ENCODE results near the gene STK32C.

The STK32C gene

GRCh38 chr10:132198381-132199181 lies 109.2 kb downstream of the STK32C start:
- no peak for DNase-seq (ENCODE audit: low read depth)

DNA sequence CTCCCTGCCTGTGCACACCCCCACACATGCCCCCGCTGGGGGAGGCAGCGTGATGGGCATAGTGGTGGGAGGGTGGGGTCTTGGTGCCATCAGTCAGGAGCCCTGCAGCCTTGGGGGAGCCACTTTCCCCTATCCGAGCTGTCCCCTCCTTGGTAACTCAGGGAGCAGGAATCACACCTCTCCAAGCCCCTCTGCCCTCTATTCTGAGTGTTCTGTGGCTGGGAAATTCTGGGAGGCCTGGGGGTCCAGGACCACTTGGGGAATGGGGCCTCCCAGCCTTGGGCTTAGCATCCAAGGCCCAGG lies 109.7 kb downstream of the STK32C start:
- no peak for DNase-seq (ENCODE audit: low read depth)

DNA sequence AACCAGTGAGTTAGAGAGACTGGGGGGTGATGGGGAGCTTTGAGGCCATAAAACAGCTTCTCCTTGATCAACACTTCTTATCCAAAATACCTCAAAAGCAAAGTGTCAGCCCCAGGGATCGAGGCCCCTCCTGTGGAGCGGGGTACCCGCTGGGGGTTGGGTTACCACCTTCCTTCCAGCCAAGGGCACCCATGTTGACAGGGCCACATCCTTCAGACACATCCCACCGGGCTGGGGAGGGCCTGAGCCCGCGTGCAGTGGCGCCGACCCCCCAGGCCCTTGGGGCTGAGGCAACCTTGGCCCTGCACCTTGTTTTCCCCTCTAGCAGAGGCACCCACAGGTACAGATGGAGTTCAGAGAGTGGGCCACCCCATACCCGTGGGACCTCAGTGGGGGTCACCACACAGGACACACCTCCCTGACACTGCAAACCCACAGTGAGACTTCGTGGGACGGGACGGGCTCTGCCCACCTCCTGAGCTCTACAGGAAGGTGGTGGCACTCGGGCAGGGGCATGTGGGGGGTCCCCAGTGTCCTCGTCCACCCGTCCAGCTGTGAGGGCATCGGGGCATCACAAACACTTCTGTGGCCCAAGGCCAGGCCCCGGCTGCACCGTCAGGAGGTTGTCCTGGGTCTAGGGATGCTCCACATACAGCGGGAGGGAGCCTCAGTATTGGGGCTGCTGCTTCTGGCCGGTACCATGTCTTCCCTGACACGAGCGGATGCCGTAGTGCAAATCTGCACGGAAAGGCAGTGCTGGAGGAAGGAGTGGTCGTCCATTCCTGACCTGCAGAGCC lies 110.3 kb downstream of the STK32C start:
- DNase-seq (ENCODE audit: low read depth) = no peak

- DNase-seq (ENCODE audit: low read depth) = no peak
Measured at GRCh38 chr10:132196178-132197113, 111.3 kb downstream of the STK32C start.

DNA sequence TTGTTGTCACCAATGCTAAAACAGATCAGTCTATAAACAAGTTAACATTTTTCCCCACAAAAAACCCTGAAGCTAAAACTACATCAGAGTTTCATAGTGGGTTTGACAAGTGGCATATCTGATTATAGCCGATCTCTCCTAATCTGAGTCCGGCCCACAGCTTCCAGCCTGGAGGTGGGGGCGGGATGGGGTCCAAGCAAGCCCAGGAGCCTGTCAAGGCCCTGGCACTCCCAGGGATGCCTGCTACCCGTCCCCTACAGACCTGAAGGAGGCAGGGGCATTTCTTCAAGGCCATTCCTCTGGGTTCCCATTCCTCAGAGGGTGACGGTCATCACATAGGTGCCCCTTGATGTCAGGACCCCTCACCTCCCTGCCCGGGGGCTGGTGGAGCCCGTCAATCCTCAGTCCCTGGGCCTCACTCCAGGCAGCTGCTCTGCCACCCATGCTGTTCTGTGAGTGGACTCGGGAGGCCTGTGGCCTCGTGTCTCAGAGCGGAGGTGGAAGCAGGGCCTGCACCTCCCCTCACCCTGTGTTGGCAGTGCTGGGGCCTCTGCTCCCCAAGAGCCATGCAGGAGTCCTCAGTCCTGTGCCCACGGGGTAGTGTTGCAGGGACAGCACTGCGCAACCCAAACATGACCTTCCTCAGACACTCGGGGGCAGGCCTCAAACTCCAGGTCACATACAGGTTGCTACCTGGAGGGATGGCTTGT lies 112.2 kb downstream of the STK32C start:
- DNase-seq (ENCODE audit: low read depth) = no peak

- DNase-seq (ENCODE audit: low read depth) = no peak
Measured at GRCh38 chr10:132194726-132195125, 113.0 kb downstream of the STK32C start.

DNA sequence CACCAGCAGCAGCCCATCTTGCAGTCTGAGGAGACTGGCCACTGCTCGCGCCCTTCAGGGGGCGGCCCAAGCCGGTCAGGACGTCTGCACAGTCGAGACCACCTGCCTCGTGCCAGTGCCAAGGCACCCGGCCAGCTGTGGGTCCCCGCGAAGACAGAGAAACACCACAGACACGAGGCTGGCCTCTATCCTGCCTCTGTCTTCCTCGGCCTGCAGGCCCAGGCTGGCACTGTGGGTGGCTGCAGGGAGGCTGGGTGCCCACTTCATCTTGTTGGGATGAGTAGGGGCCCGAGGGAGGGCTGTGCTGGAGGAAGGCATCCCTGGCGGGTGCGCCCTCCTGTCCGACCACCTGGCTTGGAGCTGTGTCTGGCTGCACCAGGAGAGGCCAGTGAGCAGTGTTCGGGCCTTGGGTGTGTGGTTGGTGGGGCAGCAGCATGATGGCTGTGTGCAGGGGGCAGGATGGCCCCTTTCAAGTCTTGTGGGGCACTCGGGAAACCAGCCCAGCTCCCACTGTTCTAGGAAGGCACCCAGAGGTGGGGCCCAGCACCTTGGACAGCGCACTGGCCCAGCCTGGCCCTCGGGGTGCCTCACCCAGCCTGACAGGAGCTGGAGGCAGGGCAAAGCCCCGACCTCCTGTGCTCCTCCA lies 113.7 kb downstream of the STK32C start:
- peak; percentile 15 for DNase-seq (ENCODE audit: low read depth)

GRCh38 chr10:132192991-132193665 lies 114.6 kb downstream of the STK32C start:
- DNase-seq (ENCODE audit: low read depth) = no peak

DNA sequence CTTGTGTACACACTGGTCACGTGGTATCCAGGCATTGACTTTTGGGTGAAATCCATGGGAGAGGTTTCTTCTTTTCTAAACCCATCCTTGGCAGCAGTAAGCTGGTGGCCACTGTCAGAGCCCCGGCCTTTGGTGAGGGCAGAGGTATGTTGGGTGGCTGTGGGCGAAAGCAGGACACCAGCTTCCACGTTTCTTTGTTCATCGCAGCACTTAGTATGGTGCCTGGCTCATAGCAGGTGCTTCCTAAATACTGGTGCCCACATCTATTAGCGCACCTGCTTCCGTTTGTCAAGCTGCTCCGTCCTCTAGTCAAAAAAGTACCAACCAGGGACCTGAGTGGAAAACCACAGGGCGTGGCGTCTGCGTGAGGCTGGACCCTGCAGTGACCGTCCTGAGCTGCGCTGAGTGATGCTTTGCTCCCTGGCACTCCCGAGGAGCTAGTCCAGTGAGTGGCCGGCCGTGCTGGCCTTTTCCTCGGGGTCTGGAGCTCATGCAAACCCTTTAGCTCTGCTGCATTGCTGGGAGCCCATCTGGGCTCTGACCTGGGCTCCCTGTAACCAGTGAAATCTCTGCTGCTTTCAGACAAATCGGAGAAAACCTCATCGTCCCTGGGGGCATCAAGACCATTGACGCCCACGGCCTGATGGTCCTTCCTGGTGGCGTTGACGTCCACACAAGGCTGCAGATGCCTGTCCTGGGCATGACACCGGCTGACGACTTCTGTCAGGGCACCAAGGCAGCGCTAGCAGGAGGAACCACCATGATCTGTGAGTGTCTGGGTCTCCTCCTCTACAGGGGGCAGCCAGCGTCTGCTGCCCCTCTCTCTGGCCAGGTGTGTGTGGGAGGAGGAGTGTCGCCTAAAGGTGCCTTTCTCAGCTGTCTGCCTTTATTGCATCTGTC lies 115.4 kb downstream of the STK32C start:
- DNase-seq (ENCODE audit: low read depth) = no peak

GRCh38 chr10:132189810-132190422 lies 117.8 kb downstream of the STK32C start:
- no peak for DNase-seq (ENCODE audit: low read depth)

DNA sequence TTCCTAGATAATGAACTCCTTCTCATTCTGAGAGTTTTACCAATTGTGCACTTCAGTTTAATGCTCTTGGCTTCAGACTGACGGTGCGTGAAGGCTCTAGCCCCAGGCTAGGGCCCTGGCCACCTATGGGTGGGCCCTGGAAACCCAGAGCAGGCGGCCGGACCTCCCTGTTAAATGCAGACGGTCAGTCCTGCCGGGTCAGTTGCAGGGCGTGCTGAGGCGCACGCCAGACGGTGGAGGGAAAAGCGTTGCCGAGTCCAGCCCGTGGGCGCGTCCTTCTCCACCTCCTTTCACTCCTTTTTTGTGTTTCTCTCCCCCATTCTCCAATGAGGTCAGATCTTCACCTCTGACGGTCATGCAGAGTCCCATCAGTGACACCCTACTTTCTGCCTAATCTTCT lies 118.7 kb downstream of the STK32C start:
- DNase-seq (ENCODE audit: low read depth) = no peak

DNA sequence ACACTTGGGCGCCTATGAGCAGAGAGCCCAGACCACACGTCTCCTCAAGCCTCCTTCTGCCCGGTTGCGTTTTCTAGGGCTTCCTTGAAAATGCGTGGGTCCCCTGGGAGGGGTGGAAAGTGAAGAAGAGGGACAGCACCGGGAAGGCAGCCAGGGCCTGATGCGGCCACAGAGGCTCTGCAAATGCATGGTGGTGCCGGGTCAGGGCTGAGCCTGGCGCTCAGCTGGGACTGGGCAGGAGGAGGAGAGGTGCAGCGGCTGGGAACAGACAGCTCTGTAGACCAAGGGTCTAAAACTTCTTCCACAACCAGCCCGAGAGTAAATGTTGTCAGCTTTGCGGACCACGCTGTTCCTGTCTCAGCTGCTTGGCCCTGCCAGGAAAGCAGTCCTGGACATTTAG lies 119.4 kb downstream of the STK32C start:
- no peak for DNase-seq (ENCODE audit: low read depth)

DNA sequence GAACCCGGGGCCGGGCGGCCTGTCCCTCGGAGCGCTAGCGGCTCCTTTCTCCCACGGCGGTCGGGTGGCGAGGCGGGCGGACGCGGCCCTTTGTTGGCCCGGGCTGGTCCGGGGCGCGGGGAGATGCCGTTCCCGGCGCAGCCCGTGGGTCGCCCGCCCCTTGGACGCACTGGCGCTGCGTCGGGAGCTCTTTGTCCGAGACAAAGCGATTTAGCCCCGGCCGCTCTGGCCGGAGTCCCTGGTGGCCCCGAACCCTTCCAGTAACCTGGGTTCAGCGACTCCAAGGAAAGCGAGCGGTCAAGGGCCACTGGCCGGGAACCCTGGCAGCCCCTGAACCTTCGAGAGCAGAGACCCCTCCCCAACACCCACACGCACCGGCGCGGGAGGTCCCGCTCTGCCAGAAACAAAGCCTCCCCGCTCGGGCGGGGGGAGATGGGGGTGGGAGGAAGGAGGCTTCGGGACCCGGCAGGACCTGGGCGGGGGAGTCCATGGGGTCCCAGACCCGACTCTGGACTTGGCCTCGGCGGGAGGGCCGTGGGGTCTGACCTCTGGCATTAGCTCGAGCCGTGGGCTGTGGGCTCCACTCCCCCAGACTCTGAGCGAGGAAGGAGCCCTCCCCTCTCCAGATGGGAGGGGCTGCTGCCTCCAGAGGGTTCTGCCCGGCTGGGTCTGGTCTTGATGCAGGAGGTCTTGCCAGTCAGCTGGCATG lies 120.2 kb downstream of the STK32C start:
- DNase-seq (ENCODE audit: low read depth) = no peak

DNA sequence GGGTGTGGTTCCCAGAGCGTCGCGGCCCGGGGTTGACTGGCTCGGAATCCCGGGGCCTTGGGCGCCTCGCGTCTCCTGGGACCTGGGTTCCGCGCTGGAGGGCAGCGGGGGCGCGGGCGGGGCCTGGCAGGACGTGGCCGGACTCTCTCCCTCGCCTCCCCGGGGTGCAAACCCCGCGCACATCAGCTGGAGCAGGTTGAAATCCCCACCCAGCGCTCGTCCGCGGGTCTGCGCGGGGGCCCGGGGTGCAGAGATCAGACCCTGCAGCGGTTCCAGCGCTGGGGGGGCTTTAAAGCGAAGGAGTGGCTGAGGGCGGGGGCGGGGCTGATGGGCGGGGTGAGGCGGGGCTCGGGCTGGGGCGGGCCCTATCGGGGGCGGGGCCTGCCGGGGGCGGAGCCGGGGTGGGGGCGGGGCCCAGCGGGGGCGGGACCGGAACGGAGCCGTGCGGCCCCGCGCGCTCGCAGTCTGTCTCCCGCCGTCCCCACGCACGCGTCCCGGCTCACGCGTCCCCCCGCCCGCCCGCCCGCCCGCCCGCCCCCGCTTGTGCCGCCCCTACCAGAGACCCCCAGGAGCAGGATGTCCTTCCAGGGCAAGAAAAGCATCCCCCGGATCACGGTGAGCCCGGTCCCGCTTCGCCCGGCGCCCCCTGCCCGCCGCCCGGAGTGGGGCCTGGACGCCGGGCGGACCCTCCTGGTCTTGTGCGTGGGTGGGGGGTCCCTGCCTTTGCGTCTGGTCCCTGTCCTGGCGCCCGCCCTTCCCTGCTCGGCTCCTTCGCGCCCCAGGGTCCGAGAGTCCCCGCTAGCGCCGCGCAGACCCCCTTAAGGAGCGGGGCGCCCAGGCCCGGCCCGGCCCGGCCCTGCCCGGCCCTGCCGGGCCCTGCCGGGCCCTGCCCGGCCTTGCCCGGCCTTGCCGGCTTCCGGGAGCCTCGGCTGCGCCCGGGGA lies 121.0 kb downstream of the STK32C start, which contains the start of gene DPYSL4:
Gene DPYSL4 (plus strand): TSS at position 461 of the 942 bp plus-strand sequence. CDS start 116 bp downstream, at position 577.
- DNase-seq (ENCODE audit: low read depth) = no peak

DNA sequence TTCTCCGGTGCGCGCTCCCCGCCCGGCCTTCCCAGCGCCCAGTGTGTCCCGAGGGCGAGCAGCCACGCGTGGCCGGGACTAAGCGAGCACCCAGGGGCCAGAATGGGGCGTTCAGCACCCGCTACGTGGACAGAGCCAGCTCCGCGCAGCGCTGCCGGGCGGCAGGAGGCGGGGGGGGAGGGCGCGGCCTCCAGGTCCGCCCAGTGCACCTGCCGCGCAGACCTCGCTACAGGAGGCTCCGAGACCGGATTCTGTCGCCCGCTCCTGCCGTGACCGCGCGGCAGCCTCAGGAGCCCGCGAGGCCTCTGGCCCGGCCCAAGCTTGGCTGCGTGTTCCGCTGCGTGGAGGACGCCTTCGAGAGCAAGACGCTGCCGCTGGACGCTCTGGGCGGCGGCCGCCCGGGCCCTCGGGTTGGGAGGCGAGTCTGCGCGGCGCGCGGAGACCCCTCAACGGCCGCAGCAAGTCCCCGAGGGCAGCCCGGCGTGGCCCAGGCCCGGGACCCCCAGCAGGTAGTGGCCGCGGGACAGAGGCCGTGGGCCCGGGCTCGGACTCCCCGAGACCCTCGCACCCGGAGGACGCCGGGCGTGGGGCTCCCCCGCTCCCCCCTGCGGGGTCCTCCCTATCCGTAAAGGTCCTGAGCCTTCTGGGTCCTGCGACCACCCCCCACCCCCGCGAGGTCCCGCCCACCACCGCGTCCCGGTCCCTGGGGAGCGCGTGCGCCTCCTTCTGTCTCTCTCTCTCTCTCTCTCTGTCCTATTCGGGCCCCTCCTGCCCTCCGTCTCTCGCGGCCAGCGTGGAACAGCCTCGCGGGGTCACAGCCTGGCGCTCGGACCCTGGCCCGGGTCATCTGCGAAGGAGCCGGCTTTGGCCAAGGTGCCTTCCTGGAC lies 121.9 kb downstream of the STK32C start:
- peak; percentile 41 for DNase-seq (ENCODE audit: low read depth)

All from iris pigment epithelial cell (primary cell).